Stimulated activated CD8-positive, alpha-beta memory T cell treated with anti-CD3 and anti-CD28 coated beads, Interleukin-15, amount 100 ng/mL, for 24 hours (primary cell): ENCODE data around the gene ZYX.
A peak's percentile ranks its signal among the peaks of the same experiment; 100 is the strongest.

Experiments
- DNase-seq: peaks from one replicate; pipeline ENCODE4 v3.0.0-alpha.2; 2020; ENCODE audit warnings: low read depth

The ZYX gene, protein sequence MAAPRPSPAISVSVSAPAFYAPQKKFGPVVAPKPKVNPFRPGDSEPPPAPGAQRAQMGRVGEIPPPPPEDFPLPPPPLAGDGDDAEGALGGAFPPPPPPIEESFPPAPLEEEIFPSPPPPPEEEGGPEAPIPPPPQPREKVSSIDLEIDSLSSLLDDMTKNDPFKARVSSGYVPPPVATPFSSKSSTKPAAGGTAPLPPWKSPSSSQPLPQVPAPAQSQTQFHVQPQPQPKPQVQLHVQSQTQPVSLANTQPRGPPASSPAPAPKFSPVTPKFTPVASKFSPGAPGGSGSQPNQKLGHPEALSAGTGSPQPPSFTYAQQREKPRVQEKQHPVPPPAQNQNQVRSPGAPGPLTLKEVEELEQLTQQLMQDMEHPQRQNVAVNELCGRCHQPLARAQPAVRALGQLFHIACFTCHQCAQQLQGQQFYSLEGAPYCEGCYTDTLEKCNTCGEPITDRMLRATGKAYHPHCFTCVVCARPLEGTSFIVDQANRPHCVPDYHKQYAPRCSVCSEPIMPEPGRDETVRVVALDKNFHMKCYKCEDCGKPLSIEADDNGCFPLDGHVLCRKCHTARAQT

GRCh38 chr7:143380646-143381426, at the start of gene ZYX:
Gene ZYX, plus strand, starts transcription at chr7:143381345. Its CDS starts 227 bp downstream, at chr7:143381572.
- peak; percentile 58 for DNase-seq

DNA sequence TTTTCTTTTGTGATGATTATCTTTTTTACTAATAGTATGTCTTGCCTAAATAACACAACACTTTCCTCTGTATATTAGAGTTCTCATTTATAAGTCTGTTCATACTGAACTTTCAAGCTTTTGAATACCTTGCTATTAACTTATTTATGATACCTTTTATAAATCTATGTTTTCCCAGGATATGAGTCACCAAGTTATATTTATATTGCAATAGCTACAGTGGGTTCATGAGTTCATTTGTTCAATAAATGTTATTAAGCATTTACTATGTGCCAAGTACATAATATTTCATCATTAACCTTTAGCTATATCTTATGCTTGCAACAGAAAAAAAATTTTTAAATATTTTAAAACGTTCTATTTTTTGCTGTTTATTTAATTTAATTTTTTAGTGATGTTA, 46.9 kb upstream of the ZYX start:
- no peak for DNase-seq

GRCh38 chr7:143337216-143337615, 43.9 kb upstream of the ZYX start:
- no peak for DNase-seq

GRCh38 chr7:143341842-143342241, 39.3 kb upstream of the ZYX start:
- no peak for DNase-seq

GRCh38 chr7:143343596-143343995, 37.5 kb upstream of the ZYX start:
- DNase-seq: no peak

DNA sequence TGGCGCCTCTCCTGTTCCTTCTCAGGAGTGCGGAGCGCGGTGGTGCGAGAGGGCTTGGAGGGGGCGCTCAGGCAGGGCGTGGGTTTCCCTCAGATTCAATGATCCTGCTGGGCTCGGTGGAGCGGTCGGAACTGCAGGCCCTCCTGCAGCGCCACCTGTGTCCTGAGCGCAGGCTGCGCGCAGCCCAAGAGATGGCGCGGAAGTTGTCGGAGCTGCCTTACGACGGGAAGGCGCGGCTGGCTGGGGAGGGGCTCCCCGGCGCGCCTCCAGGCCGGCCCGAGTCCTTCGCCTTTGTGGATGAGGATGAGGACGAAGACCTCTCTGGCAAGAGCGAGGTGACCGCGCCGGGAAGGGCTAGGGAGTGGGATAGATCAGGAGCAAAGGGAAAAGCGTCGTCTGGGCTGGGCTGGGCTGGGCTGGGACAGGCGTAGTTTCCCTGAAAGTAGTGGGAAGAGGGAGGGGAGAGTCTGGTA, 35.7 kb upstream of the ZYX start:
- DNase-seq: peak; percentile 37

DNA sequence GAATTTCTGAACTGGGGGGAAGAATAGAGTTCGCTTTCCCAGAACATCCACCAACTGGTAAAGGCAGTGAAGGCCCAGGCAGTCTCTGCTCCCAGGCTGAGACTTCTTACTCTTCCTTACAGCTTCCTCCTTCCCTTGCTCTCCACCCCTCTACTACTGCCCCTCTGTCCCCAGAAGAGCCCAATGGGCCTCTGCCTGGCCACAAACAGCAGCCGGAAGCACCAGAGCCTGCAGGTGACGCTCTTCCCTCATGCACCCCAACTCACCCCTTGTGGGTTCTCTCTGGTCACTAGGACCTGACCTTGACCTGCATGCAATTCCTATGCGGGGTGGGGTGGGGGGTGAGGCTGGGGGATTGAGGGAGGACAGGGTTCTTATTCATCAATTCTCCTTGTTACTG, 35.1 kb upstream of the ZYX start:
- DNase-seq: no peak

DNA sequence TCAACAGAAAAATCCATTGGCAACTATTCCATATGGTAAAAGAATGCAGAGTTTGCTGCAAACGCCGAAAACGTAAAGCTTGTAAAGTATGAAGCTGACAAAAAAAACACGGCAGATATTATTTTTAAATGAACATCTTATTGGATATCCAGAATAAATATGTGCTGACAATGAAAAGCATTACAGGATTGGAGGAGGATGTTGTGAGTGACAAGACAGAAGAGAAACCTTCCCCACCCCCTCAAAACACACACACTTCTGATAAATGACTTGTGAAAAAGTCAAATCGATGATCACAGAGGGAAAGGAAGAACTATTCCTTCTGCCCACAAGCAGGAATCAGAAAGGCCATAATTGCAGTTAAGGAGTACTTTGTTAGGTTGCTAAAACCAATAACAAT, 33.2 kb upstream of the ZYX start:
- DNase-seq: no peak

- no peak for DNase-seq
Observed at GRCh38 chr7:143351060-143351459, 30.1 kb upstream of the ZYX start.

DNA sequence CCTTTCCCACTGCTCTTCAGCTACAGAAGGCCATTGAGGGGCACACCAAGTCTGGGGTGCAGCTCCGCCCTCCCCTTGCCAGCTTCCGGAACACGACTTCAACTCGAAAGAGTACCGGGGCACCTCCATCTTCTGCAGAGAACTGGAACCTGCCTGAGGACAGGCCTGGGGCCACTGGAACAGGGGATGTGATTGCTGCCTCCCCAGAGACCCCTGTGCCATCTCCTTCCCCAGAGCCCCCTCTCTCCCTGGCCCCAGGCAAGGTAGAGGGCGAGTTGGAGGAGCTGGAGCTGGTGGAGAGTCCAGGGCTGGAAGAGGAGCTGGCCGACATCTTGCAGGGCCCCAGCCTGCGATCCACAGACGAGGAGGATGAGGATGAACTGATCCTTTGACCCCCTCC, 29.6 kb upstream of the ZYX start:
- DNase-seq: no peak

DNA sequence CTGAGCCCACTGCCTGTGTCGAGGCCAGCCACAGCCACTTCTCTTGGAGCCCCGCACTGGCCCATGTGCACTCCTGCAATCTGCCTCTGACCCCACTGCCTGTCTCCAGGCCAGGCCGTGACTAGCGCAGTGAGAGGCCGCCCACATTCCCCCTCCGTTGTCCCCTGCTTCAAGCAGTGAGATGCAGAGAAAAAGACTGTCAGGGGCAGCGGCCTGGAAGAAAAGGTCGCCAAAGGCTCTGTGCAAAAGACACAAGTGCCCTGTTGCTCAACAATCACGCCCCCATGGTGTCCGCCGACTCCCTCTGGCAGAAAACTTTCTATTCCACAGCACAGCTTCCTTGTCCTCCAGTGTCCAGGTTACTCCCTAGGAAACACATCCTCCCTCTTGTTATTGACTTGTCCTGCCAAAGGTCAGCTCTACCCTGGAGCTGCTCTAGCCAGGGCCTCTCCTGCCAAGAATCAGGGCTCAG, 28.6 kb upstream of the ZYX start:
- DNase-seq: no peak

DNA sequence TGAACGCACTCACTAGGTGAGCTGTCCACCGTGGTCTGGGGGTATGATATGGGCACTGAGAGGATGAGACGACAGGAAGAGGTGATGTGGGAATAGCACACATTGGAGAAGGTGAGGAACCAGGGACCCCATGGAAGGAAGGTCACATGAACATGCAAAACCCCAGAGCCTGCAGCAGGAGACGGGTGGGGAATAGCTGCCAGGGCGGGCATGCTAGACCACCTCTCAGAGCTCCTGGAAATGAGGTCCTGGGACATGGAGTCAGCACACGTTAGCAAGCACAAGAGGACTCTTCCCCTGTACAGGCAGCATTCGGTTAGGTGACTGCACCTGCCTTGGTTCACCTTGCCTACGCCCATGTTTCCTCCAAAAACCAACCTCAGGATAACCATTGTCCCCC, 26.8 kb upstream of the ZYX start:
- no peak for DNase-seq

DNA sequence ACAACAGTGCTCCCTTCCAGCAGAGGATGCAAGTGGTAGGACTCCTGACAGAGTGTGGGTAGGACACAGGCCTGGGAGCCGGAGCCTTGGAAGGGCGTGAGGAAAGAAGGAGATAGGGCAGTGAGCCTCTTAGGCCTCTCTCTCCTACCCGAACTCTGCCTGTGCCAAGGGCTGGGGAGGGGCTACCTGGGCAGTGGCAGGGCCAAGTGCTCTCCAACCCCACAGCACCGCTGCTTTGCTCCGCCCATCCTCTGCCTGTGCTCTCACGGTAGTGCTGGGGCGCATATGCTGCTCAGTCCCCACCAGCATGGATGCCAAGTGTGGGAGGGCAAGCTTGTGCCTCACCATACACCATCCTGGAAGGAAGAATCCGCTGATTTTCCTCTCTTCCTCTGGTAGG, 26.2 kb upstream of the ZYX start:
- DNase-seq: no peak

DNA sequence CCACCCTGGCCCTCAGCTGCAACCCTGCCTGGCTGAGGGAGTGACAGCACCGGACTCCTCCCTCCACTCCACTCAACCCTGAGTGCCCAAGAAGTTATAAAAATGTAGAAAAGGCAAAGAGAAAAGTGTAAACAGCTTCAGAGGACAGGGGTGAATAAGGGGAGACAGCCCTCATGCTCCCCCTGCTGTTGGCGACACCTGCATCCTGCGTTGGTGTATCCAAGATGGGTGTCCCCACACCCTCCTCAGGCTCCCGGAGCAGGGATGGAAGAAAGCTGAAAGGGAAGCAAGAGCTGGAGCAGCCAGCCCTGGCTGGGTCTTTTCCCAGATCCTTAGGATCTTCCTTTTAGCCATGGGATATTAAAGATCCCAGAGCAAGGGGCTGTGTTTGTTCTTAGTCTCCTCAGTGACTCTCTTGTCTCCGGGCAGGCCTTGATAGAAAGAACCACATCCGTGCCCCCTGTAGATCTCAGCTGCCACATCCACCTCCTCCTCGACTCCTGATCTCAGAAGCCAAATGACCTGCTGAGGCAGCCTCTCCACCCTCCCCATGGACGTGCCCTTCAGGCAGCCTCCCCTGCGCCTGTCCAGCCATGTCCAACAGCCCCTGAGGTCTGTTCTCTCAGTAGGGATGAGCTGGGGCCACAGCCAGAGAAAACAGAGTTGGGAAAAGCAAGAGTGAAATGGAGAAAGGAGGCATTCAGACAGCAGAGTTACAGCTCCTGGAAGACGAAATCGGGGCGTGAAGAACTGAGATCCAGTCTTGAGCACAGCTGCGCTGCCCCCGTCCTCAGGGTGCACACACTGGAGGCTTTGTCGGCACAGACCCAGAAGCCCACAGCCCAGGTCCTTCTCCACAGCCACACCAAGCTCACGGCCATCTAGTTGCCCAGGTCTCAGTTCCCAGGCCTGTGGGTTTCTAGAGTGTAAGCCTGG, 25.4 kb upstream of the ZYX start:
- no peak for DNase-seq

GRCh38 chr7:143356414-143357050, 24.6 kb upstream of the ZYX start:
- DNase-seq: no peak

GRCh38 chr7:143358626-143359025, 22.5 kb upstream of the ZYX start:
- DNase-seq: no peak

- no peak for DNase-seq
Observed at GRCh38 chr7:143359771-143360353, 21.3 kb upstream of the ZYX start.

DNA sequence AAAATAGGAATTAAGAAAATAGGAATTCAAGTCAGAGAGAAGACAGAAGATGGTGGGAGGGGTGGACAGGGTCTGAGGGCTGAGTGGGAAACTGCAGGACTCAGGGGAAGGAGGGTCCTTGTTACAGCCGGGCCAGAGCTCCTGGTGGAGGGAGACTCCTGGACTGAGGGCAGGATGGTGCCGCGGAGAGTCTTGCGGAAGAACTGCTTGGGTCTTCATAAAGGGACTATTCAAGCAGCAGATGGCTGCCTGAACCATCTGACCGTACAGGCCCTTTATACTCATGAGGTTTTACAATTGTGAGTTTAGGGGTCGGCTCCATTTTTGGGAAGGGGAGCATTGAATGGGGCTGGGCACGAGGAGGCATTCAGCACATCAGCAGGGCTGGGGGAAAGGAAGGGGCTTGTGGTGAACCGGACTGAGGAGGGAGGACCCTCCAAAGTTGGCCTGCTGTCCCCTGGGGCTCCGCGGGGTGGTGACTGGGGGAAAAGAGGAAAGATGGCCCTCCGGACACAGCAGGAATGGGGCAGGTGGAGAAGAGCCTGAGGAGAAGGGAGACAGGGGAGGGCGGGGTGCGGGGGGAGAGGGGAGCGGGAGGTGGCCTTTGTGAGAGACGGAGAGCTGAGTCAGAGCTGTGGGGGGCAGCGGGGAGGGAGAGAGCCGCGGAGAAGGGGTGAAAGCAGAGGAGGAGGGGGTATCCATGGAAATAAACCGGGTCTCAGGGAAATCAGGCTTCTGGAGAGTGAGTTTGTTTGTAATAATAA, 20.2 kb upstream of the ZYX start:
- no peak for DNase-seq

DNA sequence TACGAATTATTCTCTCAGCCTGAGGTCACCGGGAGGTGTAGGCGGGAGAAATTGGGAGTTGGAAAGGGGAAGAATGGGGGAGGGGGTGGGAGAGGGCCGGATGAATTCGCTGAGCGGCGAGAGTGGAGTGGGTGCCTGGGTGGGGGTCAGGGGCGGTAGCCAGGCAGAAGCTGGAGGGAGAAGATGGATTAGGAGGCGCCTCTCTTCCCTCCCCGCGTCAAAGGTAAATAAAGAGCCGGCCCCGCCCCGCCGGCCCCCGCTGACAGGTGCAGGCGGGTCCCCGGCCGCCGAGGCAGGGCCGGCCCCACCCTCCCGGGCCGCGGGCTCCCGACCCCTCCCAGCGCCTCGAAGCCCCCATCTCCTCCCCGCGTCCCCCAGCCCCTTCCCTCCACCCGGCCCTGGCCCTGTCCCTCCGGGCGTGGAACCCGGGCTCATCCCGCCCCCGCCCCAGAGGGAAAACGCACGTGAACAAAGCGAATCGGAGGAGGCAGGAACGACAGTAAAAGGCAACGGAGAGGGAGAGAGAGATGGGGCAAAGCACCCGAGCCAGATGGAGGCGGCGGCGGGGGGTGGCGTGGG, 19.5 kb upstream of the ZYX start:
- DNase-seq: no peak
